ENCODE data around the gene PTPRE.

PTPRE gene

GRCh38 chr10:128018691-128019090, 111.8 kb downstream of the PTPRE start:
- ChIA-PET CTCF (interaction anchor here (2.0 kb wide), 1 partner anchor 17 kb away, joined by 10 read pairs; no protein-coding TSS in a partner anchor), POLR2A (no interaction called here)
- TF ChIP-seq CTCF (IDR thresholded peaks at IDR 0.05; ENCODE audit: control extremely low read depth, extremely low read depth, low read depth, missing control alignments): no peak
- no peak for DNase-seq (ENCODE audit: extremely low spot score)

- ChIA-PET POLR2A (no interaction called here), CTCF (interaction anchor here (1.3 to 1.7 kb wide), 2 partner anchors 10 to 13 kb away, joined by 3 to 4 read pairs; no protein-coding TSS in a partner anchor)
- TF ChIP-seq CTCF (IDR thresholded peaks at IDR 0.05; ENCODE audit: control extremely low read depth, extremely low read depth, low read depth, missing control alignments): no peak
- DNase-seq (ENCODE audit: extremely low spot score): no peak
Measured at GRCh38 chr10:128022261-128023196, 115.6 kb downstream of the PTPRE start.

GRCh38 chr10:128024426-128024825, 117.5 kb downstream of the PTPRE start:
- DNase-seq (ENCODE audit: extremely low spot score): no peak
- ChIA-PET CTCF (interaction anchor here (1.1 to 3.4 kb wide), 3 partner anchors 9 to 13 kb away, joined by 3 to 23 read pairs (median 15); no protein-coding TSS in a partner anchor), POLR2A (no interaction called here)
- TF ChIP-seq CTCF (IDR thresholded peaks at IDR 0.05; ENCODE audit: control extremely low read depth, extremely low read depth, low read depth, missing control alignments): no peak

GRCh38 chr10:128025437-128025836, 118.5 kb downstream of the PTPRE start:
- POLR2A ChIA-PET: no interaction called here
- CTCF ChIA-PET: interaction anchor here (2.2 to 3.4 kb wide), 2 partner anchors 10 to 14 kb away, joined by 15 to 23 read pairs; no protein-coding TSS in a partner anchor
- no peak for DNase-seq (ENCODE audit: extremely low spot score)
- TF ChIP-seq CTCF (IDR thresholded peaks at IDR 0.05; ENCODE audit: control extremely low read depth, extremely low read depth, low read depth, missing control alignments): no peak

- POLR2A ChIA-PET: no interaction called here
- CTCF ChIA-PET: interaction anchor here (2.2 to 3.4 kb wide), 2 partner anchors 10 to 44 kb away, joined by 9 to 23 read pairs; no protein-coding TSS in a partner anchor
- TF ChIP-seq CTCF (IDR thresholded peaks at IDR 0.05; ENCODE audit: control extremely low read depth, extremely low read depth, low read depth, missing control alignments): no peak
- no peak for DNase-seq (ENCODE audit: extremely low spot score)
Measured at GRCh38 chr10:128025951-128026350, 119.0 kb downstream of the PTPRE start.

GRCh38 chr10:128026615-128027300, 119.9 kb downstream of the PTPRE start:
- CTCF ChIA-PET: interaction anchor here (2.2 to 3.4 kb wide), 3 partner anchors 9 to 43 kb away, joined by 9 to 23 read pairs (median 13); no protein-coding TSS in a partner anchor
- DNase-seq (ENCODE audit: extremely low spot score): no peak
- TF ChIP-seq CTCF (IDR thresholded peaks at IDR 0.05; ENCODE audit: control extremely low read depth, extremely low read depth, low read depth, missing control alignments): no peak
- POLR2A ChIA-PET: no interaction called here
